Natural killer cell (primary cell): Measurements from ENCODE around the gene NEO1. TPM values are rescaled to one million over a fixed set of nuclear protein-coding genes. Genes with fewer than 3 reads are reported as not detected.

ENCODE experiments used
- ATAC-seq, 3 donors: fragments of 150-1000 bp in 2 of 3; fragments of 200-7000 bp in 1 of 3; cut with Tn5 transposase; 1 replicate in 1 of 3; 2 replicates in 2 of 3; pipeline ENCODE4 v1.10.0; 2021; ENCODE audit warnings: mild to moderate bottlenecking in 2 of 3, moderate library complexity in 2 of 3
- DNase-seq, 2 donors: peaks; one replicate each; pipeline versions ENCODE4 v3.0.0 to v3.0.0-alpha.2; 2013 to 2021; ENCODE audit warnings: mixed read lengths in 1 of 2
- H3K27ac ChIP-seq: one replicate; pipeline ENCODE4 v1.5.1; 2013; ENCODE audit warnings: mild to moderate bottlenecking, low read length
- H3K27me3 ChIP-seq: one replicate; pipeline ENCODE4 v1.6.1; 2013; ENCODE audit warnings: low read length; ENCODE audit not compliant: control insufficient read depth, insufficient read depth
- H3K36me3 ChIP-seq: one replicate; pipeline ENCODE4 v1.6.1; 2013; ENCODE audit warnings: low read length; ENCODE audit not compliant: control insufficient read depth, insufficient read depth
- H3K4me1 ChIP-seq: one replicate; pipeline ENCODE4 v1.6.1; 2013; ENCODE audit warnings: low read length; ENCODE audit not compliant: control insufficient read depth, insufficient read depth
- H3K4me3 ChIP-seq: one replicate; pipeline ENCODE4 v1.5.1; 2013; ENCODE audit warnings: low read length
- H3K9me3 ChIP-seq: one replicate; pipeline ENCODE4 v1.6.1; 2013; ENCODE audit warnings: low read length; ENCODE audit not compliant: control insufficient read depth, insufficient read depth
- H3K27ac Mint-ChIP-seq, 2 donors: one replicate each; pipeline ENCODE4 v1.8.0; 2022; ENCODE audit warnings: mild to moderate bottlenecking in 2 of 2, mixed read lengths in 2 of 2, moderate library complexity in 1 of 2
- H3K27me3 Mint-ChIP-seq, 2 donors: one replicate each; pipeline ENCODE4 v1.8.0; 2022; ENCODE audit warnings: low read depth in 2 of 2, mixed read lengths in 2 of 2
- H3K36me3 Mint-ChIP-seq: one replicate; pipeline ENCODE4 v1.8.0; 2022; ENCODE audit warnings: mixed read lengths
- H3K4me1 Mint-ChIP-seq, 2 donors: one replicate each; pipeline ENCODE4 v1.8.0; 2022; ENCODE audit warnings: mixed read lengths in 2 of 2
- H3K4me3 Mint-ChIP-seq: one replicate; pipeline ENCODE4 v1.8.0; 2022; ENCODE audit warnings: mild to moderate bottlenecking, moderate library complexity, mixed read lengths
- H3K9me3 Mint-ChIP-seq, 2 donors: one replicate each; pipeline ENCODE4 v1.8.0; 2022; ENCODE audit warnings: mixed read lengths in 2 of 2
- CTCF ChIP-seq: fragments of 200-600 bp; IDR thresholded peaks from one replicate; pipeline ENCODE4 v1.8.0; 2022; ENCODE audit warnings: antibody characterized with exemption
- WGBS: methylation state at CpG from one replicate; pipeline ENCODE4 v1.1.7; 2013; ENCODE audit warnings: missing lambda C conversion rate; ENCODE audit not compliant: insufficient coverage; 5-methylcytosine and 5-hydroxymethylcytosine counted together
- intact Hi-C: fragments of 100-400 bp; cut with micrococcal nuclease; formaldehyde crosslinking; loops from one replicate; pipeline ENCODE4 v1.14.2; 2022
- total RNA-seq, 4 donors: library from RNA; stranded (reverse); fragments of 120-200 nt in 1 of 4; gene quantifications; one replicate each; pipeline versions ENCODE4 v1.2.3 to v1.2.4, GENCODE V29; 2013 to 2022

The NEO1 gene
- total RNA-seq = 10 to 100 TPM; 16.3 to 19.0 (median 17.4) TPM
- 8.1 TPM for total RNA-seq (2013)

GRCh38 chr15:73051807-73052652 is at the start of gene NEO1:
NEO1 (plus strand) TSS chr15:73052463; CDS start chr15:73052676, 213 bp downstream.
- H3K36me3 Mint-ChIP-seq = no peaks in the 10 kb centered on the region

GRCh38 chr15:73004462-73004861 is 47.8 kb upstream of the NEO1 start:
- H3K27ac Mint-ChIP-seq = no peak overlapping the region
- no peaks in the 10 kb centered on the region for H3K27me3 ChIP-seq
- intact Hi-C loops = no loop called here
- no peaks in the 10 kb centered on the region for H3K9me3 Mint-ChIP-seq
- no peaks in the 10 kb centered on the region for H3K4me1 Mint-ChIP-seq
- no peak for ATAC-seq
- H3K9me3 ChIP-seq = no peaks in the 10 kb centered on the region
- TF ChIP-seq CTCF = no peak
- no peak overlapping the region for H3K4me3 Mint-ChIP-seq
- no peaks in the 10 kb centered on the region for H3K36me3 Mint-ChIP-seq
- no peaks in the 10 kb centered on the region for H3K4me1 ChIP-seq
- no peak overlapping the region for H3K27ac ChIP-seq
- no peak for DNase-seq
- no peak overlapping the region for H3K4me3 ChIP-seq
- peaks cover 25 to 48% of the 10 kb centered on the region in 2 donors for H3K27me3 Mint-ChIP-seq
- no peaks in the 10 kb centered on the region for H3K36me3 ChIP-seq
- 76% methylated on average over 5 of the region's 5 CpGs for WGBS

More at GRCh38 chr15:73051807-73052652, at the start of gene NEO1:
- no peaks in the 10 kb centered on the region for H3K9me3 ChIP-seq
- ATAC-seq = peak; percentile 77 to 89 (median 81)
- H3K27ac ChIP-seq = peak within 1 kb of the TSS; percentile 53
- H3K9me3 Mint-ChIP-seq = no peaks in the 10 kb centered on the region
- no peak for TF ChIP-seq CTCF
- WGBS = under 1% methylated on average over 88 of the region's 108 CpGs
- intact Hi-C loops = loop anchor here (10.0 kb wide), 1 partner anchor 267 kb away; the partner anchor contains the start of gene ADPGK
- H3K4me1 Mint-ChIP-seq = peaks cover 5 to 7% of the 10 kb centered on the region in 2 donors
- DNase-seq = peak; percentile 76 to 89
- H3K27me3 Mint-ChIP-seq = peaks cover 9 to 21% of the 10 kb centered on the region in 2 donors
- no peaks in the 10 kb centered on the region for H3K36me3 ChIP-seq
- H3K4me1 ChIP-seq = peaks cover 11% of the 10 kb centered on the region
- H3K4me3 Mint-ChIP-seq = peak within 1 kb of the TSS; percentile 85
- H3K27me3 ChIP-seq = peaks cover 23% of the 10 kb centered on the region
- peak within 1 kb of the TSS in 1 of 2 donors; percentile 75 for H3K27ac Mint-ChIP-seq
- peak within 1 kb of the TSS; percentile 82 for H3K4me3 ChIP-seq

- H3K9me3 ChIP-seq = no peaks in the 10 kb centered on the region
- H3K27me3 ChIP-seq = no peaks in the 10 kb centered on the region
- Mint-ChIP-seq H3K27me3 (peaks cover 25 to 42% of the 10 kb centered on the region in 2 donors), H3K9me3 (no peaks in the 10 kb centered on the region), H3K27ac (no peak overlapping the region), H3K36me3 (no peaks in the 10 kb centered on the region), H3K4me1 (no peaks in the 10 kb centered on the region), H3K4me3 (no peak overlapping the region)
- no peaks in the 10 kb centered on the region for H3K36me3 ChIP-seq
- no peak overlapping the region for H3K27ac ChIP-seq
- H3K4me1 ChIP-seq = no peaks in the 10 kb centered on the region
- WGBS = 87% methylated on average over 2 of the region's 2 CpGs
- ATAC-seq (no peak), DNase-seq (no peak)
- TF ChIP-seq CTCF = no peak
- intact Hi-C loops = no loop called here
- no peak overlapping the region for H3K4me3 ChIP-seq
These were observed 47.2 kb upstream of the NEO1 start for GRCh38 chr15:73005032-73005431.
